Hippocampal formation (tissue), 2 donors: ENCODE results near the gene GRK2.
A peak's percentile ranks its signal among the peaks of the same experiment; 100 is the strongest.
"Not testable (repeated sequence)": the region's sequence is repeated elsewhere in the genome, so short reads cannot be mapped to it uniquely, and the experiment has no call there.

Experiments used
- DNase-seq, 2 donors: peaks; one replicate each; lab custom pipeline; 2025; lab: John Stamatoyannopoulos, UW

The GRK2 gene

GRCh38 chr11:67312187-67313021 lies 46.1 kb downstream of the GRK2 start:
- no peak for DNase-seq

GRCh38 chr11:67313125-67313890 lies 47.0 kb downstream of the GRK2 start:
- DNase-seq = no peak

DNA sequence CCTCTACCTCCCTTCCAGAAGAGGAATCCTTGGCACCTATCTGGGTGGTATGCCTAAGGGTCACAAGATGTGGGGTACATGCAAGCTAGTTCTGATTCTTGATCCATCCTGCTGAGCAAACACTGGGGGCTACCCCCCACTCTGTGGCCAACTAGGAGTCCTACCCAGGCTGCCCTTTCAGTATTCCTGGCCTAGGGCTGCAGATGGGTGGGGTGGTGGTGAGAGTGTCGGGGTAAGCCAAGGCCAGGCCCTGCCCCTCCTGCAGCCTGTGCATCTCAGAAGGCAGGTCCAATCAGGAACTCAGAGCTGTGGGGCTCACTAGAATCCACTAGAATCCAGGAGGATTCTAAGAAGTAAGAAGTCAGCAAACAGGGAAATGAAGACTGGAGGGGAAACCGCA lies 47.9 kb downstream of the GRK2 start:
- DNase-seq = no peak

DNA sequence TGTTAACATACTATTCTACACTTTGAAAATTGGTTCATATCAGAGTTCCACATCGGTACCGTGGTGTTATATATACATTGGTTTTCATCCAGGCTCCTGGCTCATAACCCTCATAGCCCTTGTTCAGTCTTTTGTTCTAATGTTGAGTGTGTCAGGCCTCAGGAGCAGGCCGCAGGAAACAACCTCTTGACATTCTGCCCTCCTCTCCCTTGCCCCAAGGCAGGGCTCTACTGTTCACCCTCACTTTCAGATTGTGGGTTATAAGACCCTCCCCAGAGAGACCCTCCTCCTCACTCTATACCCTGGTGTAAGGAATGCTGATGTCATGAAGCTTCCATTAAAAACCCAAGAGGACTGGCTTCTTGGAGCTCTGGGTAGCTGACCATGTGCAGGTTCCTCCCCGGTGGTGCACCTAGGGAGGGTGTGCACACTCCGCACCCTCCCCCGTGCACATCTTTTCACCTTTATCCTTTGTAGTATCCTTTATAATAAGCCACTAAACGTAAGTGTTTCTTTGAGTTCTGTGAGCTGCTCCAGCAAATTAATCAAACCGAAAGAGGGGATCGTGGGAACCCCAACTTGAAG lies 49.1 kb downstream of the GRK2 start:
- DNase-seq = no peak

GRCh38 chr11:67316882-67317204 lies 50.6 kb downstream of the GRK2 start:
- no peak for DNase-seq

DNA sequence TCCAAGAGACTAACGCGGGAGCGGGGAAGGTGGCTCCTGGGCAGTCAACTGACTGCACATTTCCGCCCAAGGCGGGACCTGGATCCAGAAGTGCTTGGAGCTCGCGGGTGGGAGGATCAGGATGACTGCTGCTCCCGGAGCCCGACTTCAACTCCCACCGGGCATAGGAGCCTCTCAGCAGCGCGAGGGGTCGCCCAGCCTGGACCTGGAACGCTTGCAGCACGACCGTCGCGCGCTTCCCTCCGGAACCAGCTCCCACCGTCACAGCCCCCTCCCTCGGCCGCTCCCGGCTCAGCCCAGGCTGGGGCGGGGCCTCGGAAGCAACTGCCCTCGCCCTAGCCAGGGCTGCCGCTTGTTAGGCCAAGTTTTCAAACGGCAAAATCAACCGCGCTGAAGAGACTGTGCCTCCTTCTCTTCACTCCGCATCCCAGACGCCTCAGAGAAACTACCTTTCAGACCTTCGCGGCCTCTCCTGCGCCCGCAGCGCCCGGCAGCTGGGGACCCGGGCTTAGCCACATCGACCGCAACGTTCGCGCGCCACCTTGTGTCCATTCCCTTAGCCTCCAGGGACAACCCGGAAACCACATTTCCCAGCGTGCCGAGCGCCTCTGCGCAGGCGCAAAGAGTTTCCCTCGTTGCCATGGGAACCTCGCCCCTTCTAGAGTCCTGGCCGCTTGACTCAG lies 51.1 kb downstream of the GRK2 start:
- DNase-seq = peak; percentile 91 to 93

DNA sequence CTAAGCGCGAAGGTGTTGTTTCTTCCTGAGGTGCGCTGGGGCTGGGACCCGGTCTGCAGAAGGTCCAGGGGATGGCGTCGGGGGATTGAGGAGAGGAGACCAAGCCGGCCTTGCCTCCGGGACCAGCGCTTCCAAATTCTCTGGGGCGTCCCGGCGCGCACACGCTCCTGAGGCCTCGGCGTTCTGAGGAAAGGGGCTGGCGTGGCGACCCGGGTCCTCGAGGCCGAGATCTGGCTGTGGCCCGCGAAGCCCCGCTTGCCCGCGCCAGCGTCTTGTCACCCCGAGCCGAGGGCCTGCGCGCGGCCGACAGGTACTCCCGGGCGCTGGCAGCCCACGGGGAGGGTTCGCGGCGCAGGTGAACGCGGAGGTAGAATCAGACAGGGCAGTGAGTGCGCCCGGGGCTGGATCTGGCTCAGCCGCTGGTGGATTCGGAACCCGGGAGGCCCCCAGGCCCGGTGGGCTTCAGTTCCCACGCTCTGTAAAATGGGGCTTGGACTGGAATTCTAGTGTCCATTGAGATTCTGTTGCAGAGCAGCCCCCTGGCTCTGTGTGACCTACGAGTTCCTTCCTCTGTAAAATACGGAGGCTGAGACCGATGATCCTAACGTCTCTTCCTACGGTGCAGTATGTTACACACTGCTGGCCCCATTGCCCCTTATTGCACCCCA lies 51.7 kb downstream of the GRK2 start:
- no peak for DNase-seq

- not testable (repeated sequence) for DNase-seq
These were observed 52.6 kb downstream of the GRK2 start for GRCh38 chr11:67318876-67319275.

DNA sequence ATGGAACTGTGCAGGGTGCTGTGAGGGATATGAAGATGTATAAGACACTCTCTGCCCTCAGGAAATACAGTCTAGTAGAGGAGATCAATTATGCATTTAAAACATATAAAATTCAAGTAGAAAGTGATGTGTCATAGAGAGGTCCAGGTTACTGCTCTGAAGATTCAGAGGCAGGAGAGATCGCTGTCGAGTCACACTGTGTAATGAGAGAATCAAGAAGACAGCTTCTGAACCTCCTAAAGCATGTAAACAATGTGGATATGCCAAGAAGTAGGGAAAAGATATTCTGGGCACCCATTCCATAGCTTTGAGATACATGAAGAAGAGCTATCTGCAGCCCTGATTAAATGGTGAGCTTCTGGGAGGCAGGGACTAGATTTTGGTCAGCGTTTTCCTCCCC lies 53.7 kb downstream of the GRK2 start:
- DNase-seq = no peak

DNA sequence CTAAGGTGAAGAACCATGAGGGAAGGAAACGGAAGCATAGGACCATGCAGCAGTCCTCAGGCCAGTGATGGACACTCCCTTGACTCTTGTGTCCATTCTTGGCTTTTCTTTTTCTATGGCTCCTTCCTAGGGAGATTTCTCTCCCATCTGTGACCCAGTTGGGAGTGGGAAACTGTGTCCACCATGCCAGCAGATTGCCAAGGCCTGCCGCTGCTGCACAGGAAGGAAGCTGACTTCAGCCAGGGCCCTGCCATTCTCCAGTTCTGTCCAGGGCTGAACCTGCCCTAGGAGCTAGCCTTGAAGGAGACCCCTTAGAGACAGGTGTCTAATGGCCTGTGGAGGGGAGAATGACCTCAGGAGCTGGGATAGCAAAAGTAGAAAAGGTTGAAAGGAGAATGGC lies 54.4 kb downstream of the GRK2 start:
- no peak for DNase-seq

- DNase-seq = no peak
These were observed 55.1 kb downstream of the GRK2 start for GRCh38 chr11:67321313-67321871.

DNA sequence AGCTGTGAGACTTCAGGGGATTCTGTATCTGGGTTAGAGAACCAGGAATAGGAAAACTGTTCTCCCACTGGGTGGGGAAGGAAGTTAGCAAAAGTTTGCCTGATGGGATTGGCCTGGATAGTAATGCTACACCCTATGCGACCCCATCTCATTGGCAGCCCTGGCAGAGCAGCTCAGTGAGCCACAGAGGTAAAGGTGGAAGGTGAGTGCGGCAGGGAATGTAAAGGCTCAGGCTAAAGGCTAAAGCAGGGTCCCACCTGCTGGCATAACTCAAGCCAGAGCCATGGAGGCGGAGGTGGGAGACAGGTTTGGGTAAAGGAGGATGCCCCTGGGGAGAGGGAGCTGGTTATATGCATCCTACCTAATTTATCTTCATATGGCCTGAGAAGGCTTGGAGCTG lies 55.8 kb downstream of the GRK2 start:
- no peak for DNase-seq

- no peak for DNase-seq
These were observed 57.3 kb downstream of the GRK2 start for GRCh38 chr11:67323526-67323925.

DNA sequence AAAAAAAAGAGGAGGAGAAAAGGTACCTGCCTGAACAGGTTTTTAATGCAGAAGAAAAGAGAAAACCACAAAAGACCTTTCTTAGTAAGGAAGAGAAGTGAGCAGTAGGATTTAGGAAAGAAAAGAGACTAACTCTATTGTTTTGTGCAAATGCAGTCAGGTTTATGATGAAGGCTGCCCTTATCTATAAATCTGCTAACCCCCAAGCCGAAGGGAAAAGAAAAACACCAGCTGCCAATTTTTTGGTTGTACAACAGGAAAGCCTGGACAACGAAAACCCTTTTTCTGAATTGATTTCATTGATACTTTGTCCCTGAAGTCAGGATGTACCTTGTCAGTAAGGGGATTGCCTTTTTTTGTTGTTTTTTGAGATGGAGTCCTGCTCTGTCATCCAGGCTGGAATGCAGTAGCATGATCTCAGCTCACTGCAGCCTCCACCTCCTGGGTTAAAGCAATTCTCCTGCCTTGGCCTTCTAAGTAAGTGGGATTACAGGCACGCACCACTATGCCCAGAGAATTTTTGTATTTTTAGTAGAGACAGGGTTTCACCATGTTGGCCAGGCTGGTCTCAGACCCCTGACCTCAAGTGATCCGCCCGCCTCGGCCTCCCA lies 65.9 kb downstream of the GRK2 start:
- DNase-seq = no peak
